SU-DHL-6 (cell line): ENCODE measurements around the gene RAB3GAP2.
"Not testable (repeated sequence)": the region's sequence is repeated elsewhere in the genome, so short reads cannot be mapped to it uniquely, and the experiment has no call there.

ENCODE experiments used
- H2AFZ ChIP-seq: fragments of 200-600 bp; sonication (generic); 2 replicates; pipeline ENCODE4 v1.6.1; 2014; ENCODE audit warnings: low read depth, mild to moderate bottlenecking, moderate library complexity, mixed read lengths, antibody characterized with exemption, low read length; ENCODE audit not compliant: severe bottlenecking
- H3F3A ChIP-seq: fragments of 200-600 bp; shearing (Covaris generic); 2 replicates; pipeline ENCODE4 v1.6.0; 2016; ENCODE audit warnings: antibody characterized with exemption, mild to moderate bottlenecking; ENCODE audit not compliant: insufficient read depth
- H3K27ac ChIP-seq: fragments of 200-600 bp; sonication (generic); 2 replicates; pipeline ENCODE4 v1.5.1; 2016; ENCODE audit warnings: low read depth, mild to moderate bottlenecking, low read length, moderate library complexity, mixed read lengths
- H3K27me3 ChIP-seq: fragments of 200-600 bp; sonication (generic), shearing (Covaris generic); 2 replicates; pipeline ENCODE4 v1.6.0; 2014; ENCODE audit warnings: mild to moderate bottlenecking, low read length
- H3K36me3 ChIP-seq: fragments of 200-600 bp; sonication (generic); 2 replicates; pipeline ENCODE4 v1.6.1; 2014; ENCODE audit warnings: mild to moderate bottlenecking, low read length, mixed read lengths
- H3K4me2 ChIP-seq: fragments of 300-600, 200-600 bp; shearing (Covaris generic), sonication (generic); 2 replicates; pipeline ENCODE4 v1.6.0; 2014; ENCODE audit warnings: low read length, low read depth, mild to moderate bottlenecking; ENCODE audit not compliant: poor library complexity, severe bottlenecking
- H3K4me3 ChIP-seq: fragments of 200-600 bp; sonication (generic); 2 replicates; pipeline ENCODE4 v1.5.1; 2014; ENCODE audit warnings: antibody characterized with exemption, low read length, mild to moderate bottlenecking, mixed read lengths; ENCODE audit not compliant: insufficient read depth, poor library complexity, severe bottlenecking
- H3K79me2 ChIP-seq: fragments of 200-600 bp; sonication (generic); 2 replicates; pipeline ENCODE4 v1.6.1; 2014; ENCODE audit warnings: mild to moderate bottlenecking, low read length, moderate library complexity; ENCODE audit not compliant: insufficient read depth
- H3K9ac ChIP-seq: fragments of 200-600 bp; sonication (generic); 2 replicates; pipeline ENCODE4 v1.7.0; 2014; ENCODE audit warnings: mild to moderate bottlenecking, low read length
- H3K9me2 ChIP-seq: fragments of 200-600 bp; sonication (generic); replicated peaks from 2 replicates; pipeline ENCODE4 v1.6.1; 2014; ENCODE audit warnings: low read length; ENCODE audit not compliant: insufficient read depth
- H3K9me3 ChIP-seq: fragments of 200-600 bp; sonication (generic); 2 replicates; pipeline ENCODE4 v1.6.1; 2014; ENCODE audit warnings: low read length, mixed read lengths; ENCODE audit not compliant: insufficient read depth
- H4K20me1 ChIP-seq: fragments of 200-600 bp; sonication (generic); 2 replicates; pipeline ENCODE4 v1.6.1; 2014; ENCODE audit warnings: low read depth, mild to moderate bottlenecking, antibody characterized with exemption, low read length, moderate library complexity, mixed read lengths
- EZH2phosphoT487 ChIP-seq: fragments of 200-600 bp; sonication (generic), shearing (Covaris generic); conservative IDR thresholded peaks from 2 replicates; pipeline ENCODE4 v1.6.1; 2018; ENCODE audit warnings: mild to moderate bottlenecking, antibody characterized with exemption, low read length, moderate library complexity, mixed read lengths
- TF ChIP-seq, protein P1 (sequence below): fragments of 200-600 bp; sonication (generic); IDR thresholded peaks from one replicate; pipeline ENCODE4 v1.5.1; 2017; ENCODE audit warnings: antibody characterized with exemption, mild to moderate bottlenecking, low read length, moderate library complexity; ENCODE audit not compliant: insufficient read depth, poor library complexity, severe bottlenecking

The RAB3GAP2 gene

DNA sequence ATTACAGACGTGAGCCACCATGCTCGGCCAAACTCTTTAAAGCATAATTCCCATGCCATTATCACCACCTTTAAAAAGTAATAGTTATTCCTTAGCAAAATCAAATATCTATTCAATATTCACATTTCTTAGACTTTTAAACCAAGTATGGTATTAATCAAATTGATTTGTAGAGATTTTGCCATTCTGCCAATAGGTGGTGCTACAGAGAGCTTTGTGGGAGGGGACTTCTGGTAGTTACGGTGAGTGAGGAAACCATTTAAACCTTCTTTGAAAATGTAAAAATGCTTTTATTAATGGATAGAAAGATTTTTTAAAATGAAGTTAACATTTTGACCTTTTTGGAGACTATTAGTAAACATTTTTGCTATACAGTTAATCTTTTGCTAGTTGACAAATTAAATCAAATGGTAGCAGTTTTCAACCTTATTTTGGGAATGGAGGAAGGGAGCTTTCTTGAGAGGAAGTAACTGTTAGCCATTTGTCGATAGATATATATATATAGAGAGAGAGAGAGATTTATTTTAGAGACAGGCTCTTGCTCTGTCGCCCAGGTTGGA, 159.0 kb downstream of the RAB3GAP2 start:
- Histone ChIP-seq H3K4me3 (no peak overlapping the region), H2AFZ (no peak overlapping the region), H3K79me2 (no peaks in the 10 kb centered on the region), H3F3A (no peaks in the 10 kb centered on the region), H3K4me2 (no peak overlapping the region), H3K9ac (no peak overlapping the region), H3K36me3 (peaks cover 41% of the 10 kb centered on the region), H3K9me2 (no peaks in the 10 kb centered on the region), H3K27ac (no peak overlapping the region), H3K9me3 (no peaks in the 10 kb centered on the region), H4K20me1 (no peaks in the 10 kb centered on the region), H3K27me3 (no peaks in the 10 kb centered on the region)
- TF ChIP-seq, protein P1, sequence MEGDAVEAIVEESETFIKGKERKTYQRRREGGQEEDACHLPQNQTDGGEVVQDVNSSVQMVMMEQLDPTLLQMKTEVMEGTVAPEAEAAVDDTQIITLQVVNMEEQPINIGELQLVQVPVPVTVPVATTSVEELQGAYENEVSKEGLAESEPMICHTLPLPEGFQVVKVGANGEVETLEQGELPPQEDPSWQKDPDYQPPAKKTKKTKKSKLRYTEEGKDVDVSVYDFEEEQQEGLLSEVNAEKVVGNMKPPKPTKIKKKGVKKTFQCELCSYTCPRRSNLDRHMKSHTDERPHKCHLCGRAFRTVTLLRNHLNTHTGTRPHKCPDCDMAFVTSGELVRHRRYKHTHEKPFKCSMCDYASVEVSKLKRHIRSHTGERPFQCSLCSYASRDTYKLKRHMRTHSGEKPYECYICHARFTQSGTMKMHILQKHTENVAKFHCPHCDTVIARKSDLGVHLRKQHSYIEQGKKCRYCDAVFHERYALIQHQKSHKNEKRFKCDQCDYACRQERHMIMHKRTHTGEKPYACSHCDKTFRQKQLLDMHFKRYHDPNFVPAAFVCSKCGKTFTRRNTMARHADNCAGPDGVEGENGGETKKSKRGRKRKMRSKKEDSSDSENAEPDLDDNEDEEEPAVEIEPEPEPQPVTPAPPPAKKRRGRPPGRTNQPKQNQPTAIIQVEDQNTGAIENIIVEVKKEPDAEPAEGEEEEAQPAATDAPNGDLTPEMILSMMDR = peak; percentile 47
- no peak for TF ChIP-seq EZH2phosphoT487

- H3F3A ChIP-seq, H3K79me2 ChIP-seq, H4K20me1 ChIP-seq, H3K9me2 ChIP-seq, H3K27ac ChIP-seq, H2AFZ ChIP-seq, H3K4me3 ChIP-seq, H3K4me2 ChIP-seq, H3K27me3 ChIP-seq, H3K9ac ChIP-seq, H3K9me3 ChIP-seq: not testable (repeated sequence)
- H3K36me3 ChIP-seq = peaks cover 39% of the 10 kb centered on the region
Measured at GRCh38 chr1:220112600-220112999, 159.7 kb downstream of the RAB3GAP2 start.

- not testable (repeated sequence) for H3F3A ChIP-seq
Measured at GRCh38 chr1:220110473-220110872, 161.8 kb downstream of the RAB3GAP2 start.

GRCh38 chr1:220099826-220100225, 172.4 kb downstream of the RAB3GAP2 start:
- Histone ChIP-seq H3K27ac (no peak overlapping the region), H3K4me3 (no peak overlapping the region), H4K20me1 (no peaks in the 10 kb centered on the region), H3K79me2 (peaks cover 18% of the 10 kb centered on the region), H3K9me3 (no peaks in the 10 kb centered on the region), H2AFZ (no peak overlapping the region), H3K27me3 (no peaks in the 10 kb centered on the region), H3F3A (no peaks in the 10 kb centered on the region), H3K36me3 (peaks cover 36% of the 10 kb centered on the region), H3K4me2 (no peak overlapping the region), H3K9ac (no peak overlapping the region), H3K9me2 (no peaks in the 10 kb centered on the region)
- no peak for TF ChIP-seq EZH2phosphoT487
- TF ChIP-seq, protein P1 = no peak

More at GRCh38 chr1:220110473-220110872, 161.8 kb downstream of the RAB3GAP2 start:
- not testable (repeated sequence) for H3K9me2 ChIP-seq, H2AFZ ChIP-seq, H3K4me2 ChIP-seq, H3K27me3 ChIP-seq, H4K20me1 ChIP-seq, H3K4me3 ChIP-seq, H3K79me2 ChIP-seq, H3K9ac ChIP-seq, H3K27ac ChIP-seq, H3K9me3 ChIP-seq
- peaks cover 48% of the 10 kb centered on the region for H3K36me3 ChIP-seq
